DMS153 treated with DMSO at 0.1 percent for 48 hours (cell line): ENCODE results near the gene KDM1A.

ENCODE experiments used
- DNase-seq: peaks from one replicate; lab custom pipeline; 2025; ENCODE audit not compliant: unreplicated experiment; lab: John Stamatoyannopoulos, UW

The KDM1A gene

GRCh38 chr1:23066075-23066474, 46.8 kb downstream of the KDM1A start:
- no peak for DNase-seq

GRCh38 chr1:23069149-23069548, 49.9 kb downstream of the KDM1A start:
- no peak for DNase-seq

- DNase-seq: no peak
Observed at GRCh38 chr1:23069675-23070074, 50.4 kb downstream of the KDM1A start.

- DNase-seq: no peak
Observed at GRCh38 chr1:23074012-23074411, 54.7 kb downstream of the KDM1A start.

- no peak for DNase-seq
Observed at GRCh38 chr1:23079025-23079424, 59.8 kb downstream of the KDM1A start.

GRCh38 chr1:23080885-23081284, 61.6 kb downstream of the KDM1A start:
- no peak for DNase-seq

GRCh38 chr1:23081376-23081775, 62.1 kb downstream of the KDM1A start:
- DNase-seq: no peak

DNA sequence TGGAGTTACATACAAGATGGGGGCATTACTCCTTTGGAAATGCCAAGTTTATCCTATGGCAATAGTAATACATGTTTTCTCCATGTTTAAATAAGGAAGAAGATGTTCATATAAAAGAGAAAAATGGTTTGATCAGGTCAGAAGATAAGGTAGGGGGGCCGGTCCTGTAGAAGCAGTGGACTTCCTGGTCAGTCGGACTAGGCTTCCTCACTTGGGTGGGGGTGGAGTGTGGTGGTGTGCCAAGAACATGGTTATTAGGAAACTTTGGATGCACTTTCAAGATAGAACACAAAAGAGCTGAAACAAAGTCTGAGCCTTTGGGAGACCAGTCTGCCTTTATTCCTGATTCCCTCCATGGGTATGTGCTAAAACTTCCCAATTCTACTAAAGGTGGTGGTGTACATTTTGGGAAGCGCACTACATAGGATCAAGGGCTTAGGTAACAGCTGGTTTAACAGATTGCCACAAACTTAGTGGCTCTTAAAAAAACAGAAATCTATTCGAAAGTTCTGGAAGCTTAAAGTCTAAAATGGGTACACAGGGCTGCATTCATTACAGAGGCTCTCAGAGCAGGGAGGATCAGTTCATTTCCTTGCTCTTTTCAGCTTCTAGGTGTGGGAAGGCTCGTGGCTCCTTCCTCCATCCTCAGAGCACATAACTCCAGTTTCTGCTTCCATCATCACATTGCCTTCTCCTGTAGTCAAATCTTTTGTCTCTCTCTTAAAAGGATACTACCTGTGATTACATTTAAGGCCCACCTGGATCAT, 64.6 kb downstream of the KDM1A start:
- no peak for DNase-seq

DNA sequence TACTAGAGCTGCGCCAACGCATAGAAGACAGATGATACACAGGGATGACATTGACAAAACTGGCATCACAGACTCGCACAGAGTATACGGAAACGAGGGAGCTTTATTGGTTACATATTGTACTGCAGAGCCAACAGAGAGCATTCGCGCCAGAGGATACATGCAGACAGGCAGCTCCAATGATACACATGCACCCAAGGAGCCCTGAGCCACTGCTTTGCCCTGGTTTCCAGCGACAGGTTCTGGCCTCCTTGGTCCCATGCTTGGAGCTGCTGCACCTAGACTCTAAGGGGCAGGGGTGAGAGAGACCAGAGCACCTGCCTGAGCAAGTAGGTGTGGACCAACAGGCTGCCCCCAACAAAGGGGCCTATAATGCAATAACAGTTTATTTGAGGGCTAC, 65.6 kb downstream of the KDM1A start:
- DNase-seq: no peak

GRCh38 chr1:23085696-23086095, 66.4 kb downstream of the KDM1A start:
- no peak for DNase-seq

GRCh38 chr1:23088027-23088426, 68.8 kb downstream of the KDM1A start:
- no peak for DNase-seq

GRCh38 chr1:23090056-23090455, 70.8 kb downstream of the KDM1A start:
- DNase-seq: no peak

DNA sequence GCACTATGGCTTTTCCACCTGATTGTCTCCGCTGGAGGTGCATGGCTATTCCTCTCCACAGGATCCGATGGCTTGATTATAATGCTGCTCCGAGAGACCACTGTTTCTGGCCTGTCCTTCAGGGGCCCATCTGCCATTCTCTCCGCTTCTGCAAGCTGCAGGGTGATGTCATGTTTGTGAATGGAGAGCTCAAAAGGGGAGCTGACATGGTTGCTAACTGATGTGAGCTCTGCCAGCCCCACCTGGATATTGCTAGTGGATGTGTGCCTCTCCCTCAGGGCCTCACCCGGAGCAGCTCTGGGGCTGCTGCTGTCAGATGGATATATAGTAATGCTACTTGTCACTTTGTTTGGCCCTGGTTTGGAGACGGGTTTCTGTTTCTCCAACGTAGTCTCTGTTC, 72.3 kb downstream of the KDM1A start:
- no peak for DNase-seq

DNA sequence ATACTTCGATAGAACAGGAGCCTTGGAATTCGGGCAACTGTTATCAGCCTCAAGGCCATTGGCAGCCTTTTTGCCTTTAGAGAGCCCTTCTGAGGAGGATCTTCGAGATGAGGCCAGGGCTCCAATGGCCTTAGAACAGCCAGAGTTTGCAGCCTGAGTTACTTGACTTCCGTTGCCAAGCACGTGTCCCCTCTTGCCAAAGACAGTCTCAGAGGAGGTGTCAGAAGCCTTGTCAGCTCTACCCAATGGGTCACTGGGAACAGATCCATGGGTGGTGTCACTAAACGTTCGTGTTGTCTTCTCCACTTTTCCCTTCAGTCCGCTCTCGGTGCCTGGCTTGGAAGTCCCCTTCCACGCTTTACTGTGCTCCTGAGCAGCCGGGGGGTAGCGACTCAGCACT, 73.2 kb downstream of the KDM1A start:
- no peak for DNase-seq

DNA sequence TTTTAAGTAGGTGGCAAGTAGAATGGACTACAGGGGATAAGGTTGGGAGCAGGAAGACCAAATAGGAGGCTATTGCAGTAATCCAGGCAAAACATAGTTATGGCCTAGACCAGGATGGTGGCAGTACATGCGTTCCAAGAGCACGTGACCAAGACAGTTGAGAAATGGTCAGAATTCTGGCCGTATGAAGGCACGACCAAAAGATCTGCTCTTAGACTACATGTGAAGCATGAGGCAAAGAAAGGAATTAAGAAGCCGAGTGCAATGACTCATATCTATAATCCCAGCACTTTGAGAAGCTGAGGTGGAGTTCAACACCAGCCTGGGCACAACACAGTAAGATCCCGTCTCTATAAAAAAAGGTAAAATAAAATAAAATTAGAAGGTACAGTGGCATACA, 78.0 kb downstream of the KDM1A start:
- no peak for DNase-seq

DNA sequence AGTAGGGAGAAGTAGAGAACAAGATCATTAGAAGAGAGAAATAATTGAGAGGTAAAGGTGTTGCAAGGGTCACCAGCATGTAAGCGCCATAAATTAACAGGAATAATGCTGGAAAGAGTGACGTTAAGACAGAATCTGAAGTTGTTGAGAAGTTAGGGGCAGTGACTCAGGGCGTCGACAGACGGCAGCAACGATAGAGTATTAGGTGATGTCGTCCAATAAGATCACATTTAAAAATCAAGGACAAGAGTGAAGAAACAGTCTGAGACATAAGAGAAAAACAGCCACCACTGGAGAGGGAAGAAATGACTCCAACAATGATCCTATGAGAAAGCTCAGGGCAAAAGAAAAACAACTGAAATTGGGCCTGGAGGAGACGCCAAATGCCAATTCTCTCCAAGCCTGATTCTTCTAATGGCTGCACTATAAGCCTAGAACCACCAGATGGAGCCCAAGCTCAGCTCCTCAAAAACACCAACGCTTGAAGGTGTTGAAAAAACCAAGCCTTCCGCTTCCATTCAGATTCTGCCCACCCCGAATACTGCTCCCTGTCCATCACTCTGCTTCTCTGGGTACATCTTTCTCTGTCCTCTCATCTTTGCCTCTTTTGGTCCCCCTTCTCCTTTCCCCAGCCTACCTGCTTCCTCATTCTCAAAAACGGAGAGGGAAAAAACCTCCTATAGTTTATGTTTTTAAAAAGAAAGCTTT, 79.3 kb downstream of the KDM1A start:
- DNase-seq: peak; percentile 48

DNA sequence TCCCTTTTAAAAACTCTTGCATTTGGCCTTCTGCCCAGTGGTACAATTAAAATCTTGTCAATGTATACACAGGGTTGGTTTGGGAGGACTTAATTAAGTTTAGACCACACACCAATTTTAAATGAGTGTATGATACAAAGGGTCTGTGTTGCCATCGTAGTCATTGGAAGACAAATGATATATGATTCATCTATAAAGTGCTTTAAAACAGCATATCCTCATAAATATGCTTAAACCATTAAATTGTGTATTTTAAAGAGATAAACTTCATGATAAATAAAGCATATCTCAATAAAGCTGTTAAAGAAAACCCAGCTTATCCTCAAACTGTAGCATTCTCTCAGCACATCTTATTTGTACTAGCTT, 79.9 kb downstream of the KDM1A start:
- no peak for DNase-seq

DNA sequence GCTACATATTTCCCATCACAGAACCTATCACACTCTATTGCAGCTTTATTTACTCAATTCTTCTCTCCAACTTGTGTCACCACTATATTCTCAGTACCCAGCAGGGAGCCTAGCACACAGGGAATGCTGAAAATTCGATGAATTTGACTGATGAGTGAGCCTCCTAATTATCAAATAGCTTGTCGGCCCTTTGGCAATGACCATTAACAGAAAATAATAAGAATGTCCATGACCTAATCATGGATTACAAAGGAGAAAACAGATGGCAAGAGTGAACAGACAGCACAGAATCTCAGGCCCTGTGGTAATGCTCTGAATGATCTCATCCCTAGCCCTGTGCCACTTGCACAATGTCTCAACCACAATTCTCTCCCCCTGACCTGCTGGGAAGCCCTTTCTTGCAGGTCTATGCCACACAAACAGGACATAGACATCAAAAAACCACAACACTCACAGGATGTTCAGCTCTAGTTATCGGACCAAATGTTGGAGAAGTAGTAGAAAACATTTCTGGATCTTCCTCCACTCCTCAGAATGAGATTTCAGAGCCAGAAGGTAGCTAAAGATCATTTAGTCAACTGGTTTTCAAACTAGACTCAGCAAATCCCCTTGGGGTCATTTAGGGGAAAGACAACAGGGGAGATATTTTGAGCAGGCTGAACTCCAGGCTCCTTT, 80.9 kb downstream of the KDM1A start:
- DNase-seq: no peak

DNA sequence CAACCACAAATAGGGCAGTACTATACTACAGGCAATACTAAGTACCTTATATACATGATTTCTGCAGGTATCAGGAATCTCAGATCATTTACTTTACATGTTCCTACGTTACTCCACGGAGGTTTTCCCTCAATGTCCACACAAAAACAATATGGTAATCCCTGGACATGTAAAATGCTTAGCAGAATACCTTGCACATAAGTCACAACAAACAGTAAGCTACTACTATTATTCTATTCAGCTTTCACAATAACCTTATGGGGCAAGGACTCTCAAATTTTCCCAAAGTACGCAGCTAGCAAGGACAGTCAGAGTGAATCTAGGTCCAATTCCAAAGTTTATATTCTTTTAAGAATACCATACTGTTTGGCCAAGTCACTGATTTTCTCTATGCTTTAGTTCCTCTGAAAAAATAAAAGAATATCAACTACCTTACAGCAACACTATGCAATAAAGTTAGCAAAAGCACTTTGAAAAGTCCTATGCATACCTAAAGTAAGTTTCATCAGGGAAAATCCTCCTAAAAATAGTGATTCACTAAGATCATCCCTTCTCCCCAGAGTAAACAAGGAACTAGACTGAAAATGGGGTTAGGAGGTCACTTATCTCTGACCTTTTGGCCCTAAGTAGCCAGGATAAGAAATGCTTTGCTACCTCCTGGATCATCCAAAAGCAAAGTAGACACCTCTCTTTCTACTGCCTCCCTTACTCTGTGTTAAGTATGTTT, 82.0 kb downstream of the KDM1A start:
- DNase-seq: no peak

- DNase-seq: no peak
Observed at GRCh38 chr1:23101887-23102286, 82.6 kb downstream of the KDM1A start.

DNA sequence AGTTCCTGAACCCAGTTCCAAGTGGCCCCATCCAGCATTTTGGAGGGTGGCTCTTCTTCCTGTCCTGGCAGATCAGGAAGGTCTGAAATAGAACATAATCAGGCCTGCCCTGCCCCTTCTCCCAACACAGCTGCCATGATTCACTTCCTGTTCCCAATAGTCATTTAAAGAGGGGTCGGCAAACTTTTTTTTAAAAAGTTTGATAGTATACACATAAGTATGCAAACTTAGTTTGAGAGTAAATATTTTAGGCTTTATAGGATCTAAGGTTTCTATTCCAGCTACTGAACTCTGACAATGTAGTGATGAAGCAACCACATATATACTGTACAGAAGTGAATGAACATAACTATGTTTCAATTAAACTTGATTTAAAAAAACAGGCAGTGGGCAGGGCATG, 83.0 kb downstream of the KDM1A start:
- no peak for DNase-seq
